Neuronal stem cell (in vitro differentiated cells): ENCODE results near the gene KREMEN1.
A peak's percentile ranks its signal among the peaks of the same experiment; 100 is the strongest.

Experiments used
- DNase-seq: peaks from one replicate; pipeline ENCODE4 v3.0.0-alpha.2; 2013; ENCODE audit warnings: low spot score
- H2AFZ ChIP-seq: one replicate; pipeline ENCODE4 v1.6.1; 2013; ENCODE audit warnings: mild to moderate bottlenecking, low read length, inconsistent platforms
- H2AK5ac ChIP-seq: 2 replicates; pipeline ENCODE4 v1.6.1; 2013; ENCODE audit warnings: low read depth, mild to moderate bottlenecking, inconsistent platforms, low read length, moderate library complexity, mixed read lengths
- H2BK120ac ChIP-seq: 2 replicates; pipeline ENCODE4 v1.6.1; 2013; ENCODE audit warnings: low read depth, mild to moderate bottlenecking, inconsistent platforms, low read length, moderate library complexity, mixed read lengths
- H2BK12ac ChIP-seq: one replicate; pipeline ENCODE4 v1.6.1; 2013; ENCODE audit warnings: low read length, inconsistent platforms
- H2BK15ac ChIP-seq: 2 replicates; pipeline ENCODE4 v1.6.1; 2013; ENCODE audit warnings: mild to moderate bottlenecking, low read length, inconsistent platforms, mixed read lengths
- H2BK5ac ChIP-seq: one replicate; pipeline ENCODE4 v1.6.1; 2013; ENCODE audit warnings: inconsistent platforms, mild to moderate bottlenecking, low read length, moderate library complexity
- H3K14ac ChIP-seq: one replicate; pipeline ENCODE4 v1.6.1; 2013; ENCODE audit warnings: low read length, inconsistent platforms
- H3K18ac ChIP-seq: 2 replicates; pipeline ENCODE4 v1.6.1; 2013; ENCODE audit warnings: low read length, inconsistent platforms
- H3K23ac ChIP-seq: 2 replicates; pipeline ENCODE4 v1.6.1; 2013; ENCODE audit warnings: low read depth, mild to moderate bottlenecking, mixed read lengths, low read length, inconsistent platforms; ENCODE audit not compliant: poor library complexity
- H3K27ac ChIP-seq: replicated peaks from 3 replicates; pipeline ENCODE4 v1.5.1; 2013; ENCODE audit warnings: low read length, inconsistent platforms
- H3K27me3 ChIP-seq, 3 experiments: 2 replicates each; pipeline ENCODE4 v1.6.1; 2013; ENCODE audit warnings: low read length in 3 of 3, mild to moderate bottlenecking in 2 of 3, inconsistent platforms in 1 of 3, low read depth in 1 of 3, mixed read lengths in 1 of 3, moderate library complexity in 1 of 3; ENCODE audit not compliant: control insufficient read depth in 3 of 3, insufficient read depth in 3 of 3
- H3K36me3 ChIP-seq, 2 donors: replicated peaks in 1 of 2; 2 replicates each; pipeline ENCODE4 v1.6.1; 2013; ENCODE audit warnings: low read length in 2 of 2; ENCODE audit not compliant: control insufficient read depth in 2 of 2, insufficient read depth in 2 of 2
- H3K4ac ChIP-seq: 2 replicates; pipeline ENCODE4 v1.6.1; 2013; ENCODE audit warnings: inconsistent platforms, mild to moderate bottlenecking, low read length, moderate library complexity
- H3K4me1 ChIP-seq, 2 donors: 1 replicate in 1 of 2; 2 replicates in 1 of 2; pipeline ENCODE4 v1.6.1; 2013; ENCODE audit warnings: low read length in 2 of 2, low read depth in 1 of 2; ENCODE audit not compliant: control insufficient read depth in 2 of 2, insufficient read depth in 1 of 2
- H3K4me2 ChIP-seq: one replicate; pipeline ENCODE4 v1.6.1; 2013; ENCODE audit warnings: mild to moderate bottlenecking, low read length, inconsistent platforms; ENCODE audit not compliant: insufficient read depth, poor library complexity, severe bottlenecking
- H3K4me3 ChIP-seq, 2 donors: 2 replicates each; pipeline ENCODE4 v1.5.1; 2013; ENCODE audit warnings: low read length in 2 of 2, mild to moderate bottlenecking in 2 of 2, inconsistent platforms in 1 of 2, moderate library complexity in 1 of 2
- H3K79me1 ChIP-seq: one replicate; pipeline ENCODE4 v1.6.1; 2013; ENCODE audit warnings: low read depth, mild to moderate bottlenecking, inconsistent platforms, low read length, moderate library complexity
- H3K9ac ChIP-seq: one replicate; pipeline ENCODE4 v1.6.1; 2013; ENCODE audit warnings: mild to moderate bottlenecking, low read depth, low read length, inconsistent platforms; ENCODE audit not compliant: poor library complexity
- H3K9me3 ChIP-seq, 2 donors: replicated peaks in 1 of 2; 2 replicates each; pipeline versions ENCODE3 to v1.6.1; 2013; ENCODE audit warnings: low read length in 2 of 2, mild to moderate bottlenecking in 2 of 2, inconsistent platforms in 1 of 2, low read depth in 1 of 2, mixed read lengths in 1 of 2, moderate library complexity in 1 of 2; ENCODE audit not compliant: control insufficient read depth in 2 of 2, insufficient read depth in 1 of 2
- H4K8ac ChIP-seq: one replicate; pipeline ENCODE4 v1.6.1; 2013; ENCODE audit warnings: low read depth, mild to moderate bottlenecking, inconsistent platforms, low read length, moderate library complexity
- H4K91ac ChIP-seq: one replicate; pipeline ENCODE4 v1.6.1; 2013; ENCODE audit warnings: low read length, low read depth, mild to moderate bottlenecking, inconsistent platforms; ENCODE audit not compliant: poor library complexity
- WGBS, 2 donors: extraction: QIAGEN DNeasy Blood & Tissue Kit; methylation state at CpG; one replicate each; pipeline ENCODE4 v1.1.7; 2013; ENCODE audit warnings: missing lambda C conversion rate in 2 of 2, mixed read lengths in 1 of 2; ENCODE audit not compliant: insufficient read length in 2 of 2, insufficient replicate concordance in 1 of 2; ENCODE audit errors: extremely low coverage in 2 of 2; 5-methylcytosine and 5-hydroxymethylcytosine counted together

KREMEN1 gene

DNA sequence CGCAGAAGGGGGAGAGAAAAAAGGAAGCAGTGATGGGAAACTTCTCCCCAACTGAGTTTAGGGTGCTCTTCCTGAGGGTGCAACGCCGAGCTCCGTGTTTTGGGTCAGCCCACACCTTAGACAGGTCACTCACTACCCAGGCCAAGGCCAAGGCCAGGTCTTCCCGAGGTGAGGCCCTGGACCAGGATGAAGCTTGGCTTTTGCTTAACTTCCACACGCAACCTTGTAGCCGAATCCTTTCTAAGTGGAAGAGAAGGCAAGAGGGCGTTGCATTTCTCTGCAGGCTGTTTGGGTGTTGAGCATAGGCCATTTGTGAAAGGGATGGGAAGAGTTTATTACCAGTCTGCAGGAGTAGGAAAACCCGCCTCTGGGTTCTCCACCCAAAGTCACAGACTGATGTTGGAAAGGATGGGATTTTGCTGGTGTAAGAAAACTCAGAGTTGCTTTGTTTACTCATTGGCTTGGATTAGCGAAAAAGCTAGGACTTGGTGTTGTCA is 1.5 kb downstream of the KREMEN1 start:
- no peak overlapping the region for H2BK15ac ChIP-seq
- H3K4me3 ChIP-seq: peak overlapping the region in 1 of 2 donors; percentile 87
- DNase-seq: no peak
- no peak overlapping the region for H2BK5ac ChIP-seq
- peaks cover 7 to 10% of the 10 kb centered on the region in 2 donors for H3K4me1 ChIP-seq
- no peak overlapping the region for H2AK5ac ChIP-seq
- no peak overlapping the region for H2BK120ac ChIP-seq
- no peak overlapping the region for H3K4ac ChIP-seq
- peak overlapping the region; percentile 80 for H2AFZ ChIP-seq
- no peak overlapping the region for H2BK12ac ChIP-seq
- peaks cover 0 to 24% of the 10 kb centered on the region in 2 donors for H3K36me3 ChIP-seq
- no peak overlapping the region for H3K27ac ChIP-seq
- no peak overlapping the region for H3K18ac ChIP-seq
- no peak overlapping the region for H3K23ac ChIP-seq
- WGBS, 2 donors: no CpG with 5 or more reads among the region's 10 CpGs
- peak overlapping the region; percentile 87 for H3K4me2 ChIP-seq
- peaks cover 0 to 54% (median 14%) of the 10 kb centered on the region in 3 experiments for H3K27me3 ChIP-seq
- no peak overlapping the region for H3K14ac ChIP-seq
- no peaks in the 10 kb centered on the region for H3K79me1 ChIP-seq
- no peaks in the 10 kb centered on the region for H3K9me3 ChIP-seq
- no peak overlapping the region for H4K91ac ChIP-seq
- H4K8ac ChIP-seq: no peak overlapping the region
- no peak overlapping the region for H3K9ac ChIP-seq

DNA sequence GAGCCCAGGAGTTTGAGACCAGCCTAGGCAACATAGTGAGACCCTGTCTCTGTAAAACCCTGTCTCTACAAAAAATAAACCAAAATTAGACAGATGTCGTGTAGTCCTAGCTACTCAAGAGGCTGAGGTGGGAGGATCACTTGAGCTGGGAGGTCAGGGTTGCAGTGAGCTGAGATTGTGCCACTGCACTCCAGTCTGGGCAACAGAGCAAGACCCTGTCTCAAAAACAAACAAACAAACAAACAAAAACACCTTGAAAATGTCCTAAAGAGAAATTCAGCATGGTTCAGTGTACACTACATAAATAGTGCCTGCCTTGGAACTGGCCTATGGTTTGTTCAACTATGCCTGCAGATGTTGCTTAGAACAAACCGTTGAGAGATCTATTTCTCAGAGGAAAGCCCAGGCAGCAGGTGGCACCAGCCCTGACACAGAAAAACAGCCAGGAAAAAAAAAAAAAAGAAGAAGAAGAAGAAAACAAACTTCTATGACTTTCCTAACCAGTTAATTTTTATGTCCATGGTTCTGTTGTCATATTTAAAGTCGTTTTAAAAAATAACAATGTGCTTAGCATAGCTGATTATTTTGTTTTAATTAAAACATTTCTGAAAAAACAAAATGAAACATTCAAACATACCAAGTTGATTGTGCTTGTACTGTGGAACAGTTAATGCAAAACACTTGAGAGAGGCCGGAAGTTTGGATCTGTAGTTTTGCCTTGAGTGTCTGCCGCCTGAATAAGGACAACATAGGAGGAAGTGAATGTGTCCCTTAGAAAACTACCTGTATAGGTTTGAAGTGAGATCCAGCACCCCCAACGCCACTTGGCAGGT is 5.4 kb downstream of the KREMEN1 start:
- Histone ChIP-seq H2BK12ac (no peak overlapping the region), H2AFZ (no peak overlapping the region), H3K4me2 (no peak overlapping the region), H3K4me1 (peaks cover 5 to 10% of the 10 kb centered on the region in 2 donors), H3K4ac (no peak overlapping the region), H3K79me1 (no peaks in the 10 kb centered on the region), H4K91ac (no peak overlapping the region), H3K4me3 (no peak overlapping the region), H2AK5ac (no peak overlapping the region), H3K27ac (no peak overlapping the region), H3K14ac (no peak overlapping the region), H2BK5ac (no peak overlapping the region), H3K36me3 (peaks cover 0 to 24% of the 10 kb centered on the region in 2 donors), H3K9ac (no peak overlapping the region), H2BK120ac (no peak overlapping the region), H3K9me3 (no peaks in the 10 kb centered on the region), H3K18ac (no peak overlapping the region), H3K27me3 (peaks cover 0 to 21% (median 8%) of the 10 kb centered on the region in 3 experiments), H3K23ac (no peak overlapping the region), H4K8ac (no peak overlapping the region), H2BK15ac (no peak overlapping the region)
- no peak for DNase-seq
- WGBS, 2 donors: no CpG with 5 or more reads among the region's 6 CpGs

DNA sequence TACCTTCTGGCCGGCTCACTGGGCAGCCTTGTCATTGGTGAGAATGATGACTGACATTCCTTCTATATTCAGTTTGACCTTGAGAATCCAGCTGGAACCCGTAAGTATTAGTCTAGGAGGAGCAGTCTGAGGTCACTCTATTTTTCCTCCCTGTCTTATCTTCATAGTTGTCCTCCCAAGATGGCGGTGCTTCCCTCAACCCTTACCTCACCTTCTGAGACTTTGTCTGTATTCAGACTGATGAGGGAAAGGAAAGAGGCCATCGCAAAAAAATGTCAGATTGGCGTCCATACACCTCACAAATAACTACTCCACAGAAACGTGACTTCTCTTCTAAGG is 6.0 kb downstream of the KREMEN1 start:
- peaks cover 0 to 24% of the 10 kb centered on the region in 2 donors for H3K36me3 ChIP-seq
- H3K4ac ChIP-seq: no peak overlapping the region
- H3K27me3 ChIP-seq: peaks cover 0 to 16% (median 3%) of the 10 kb centered on the region in 3 experiments
- no peak overlapping the region for H2BK12ac ChIP-seq
- no peak overlapping the region for H3K9ac ChIP-seq
- WGBS, 2 donors: no CpG with 5 or more reads among the region's 6 CpGs
- H3K27ac ChIP-seq: no peak overlapping the region
- H3K4me2 ChIP-seq: no peak overlapping the region
- H2BK15ac ChIP-seq: no peak overlapping the region
- no peak overlapping the region for H2BK120ac ChIP-seq
- H4K8ac ChIP-seq: no peak overlapping the region
- no peak overlapping the region for H2AFZ ChIP-seq
- H3K23ac ChIP-seq: no peak overlapping the region
- H2BK5ac ChIP-seq: no peak overlapping the region
- no peak overlapping the region for H3K18ac ChIP-seq
- no peak overlapping the region for H2AK5ac ChIP-seq
- no peak overlapping the region for H3K4me3 ChIP-seq
- H3K14ac ChIP-seq: no peak overlapping the region
- no peak overlapping the region for H4K91ac ChIP-seq
- no peak for DNase-seq
- peaks cover 5 to 10% of the 10 kb centered on the region in 2 donors for H3K4me1 ChIP-seq
- no peaks in the 10 kb centered on the region for H3K79me1 ChIP-seq
- no peaks in the 10 kb centered on the region for H3K9me3 ChIP-seq

DNA sequence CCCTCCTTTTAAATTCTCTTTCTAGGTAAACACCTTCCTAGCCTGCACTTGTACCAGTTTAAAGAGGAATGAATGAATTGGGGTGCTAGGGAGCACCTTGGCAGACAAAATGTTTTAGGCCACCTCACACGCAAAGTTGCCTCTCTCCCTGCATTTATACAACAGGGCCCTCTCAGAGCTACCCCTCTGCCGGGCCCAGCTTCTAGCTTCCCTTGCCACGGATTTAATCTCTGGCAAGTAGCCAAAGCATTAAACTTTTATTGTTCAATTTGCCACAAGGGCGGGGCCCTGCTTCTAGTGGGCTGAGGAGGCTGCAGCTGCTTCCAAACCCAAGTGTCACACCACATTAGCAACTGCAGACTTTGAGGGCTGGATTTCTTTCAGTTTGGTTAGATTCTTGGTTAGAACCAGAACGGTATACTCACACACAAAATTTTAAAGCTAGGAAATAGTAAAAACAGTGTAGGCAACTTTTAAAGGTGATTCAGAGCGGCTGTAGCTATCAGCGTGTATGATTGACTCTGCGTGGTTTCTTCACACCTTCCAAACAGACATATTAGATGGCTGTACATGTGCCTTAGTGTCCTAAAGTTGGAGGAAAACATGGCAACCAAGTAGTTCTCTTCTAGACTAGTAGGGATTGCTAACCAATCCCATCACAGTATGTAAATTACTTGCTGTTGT is 6.5 kb downstream of the KREMEN1 start:
- Histone ChIP-seq H2BK15ac (no peak overlapping the region), H4K8ac (no peak overlapping the region), H2AFZ (no peak overlapping the region), H3K4ac (no peak overlapping the region), H2BK120ac (no peak overlapping the region), H2BK5ac (no peak overlapping the region), H3K79me1 (no peaks in the 10 kb centered on the region), H3K4me2 (no peak overlapping the region), H3K4me3 (no peak overlapping the region), H3K4me1 (peaks cover 2 to 7% of the 10 kb centered on the region in 2 donors), H4K91ac (no peak overlapping the region), H3K9ac (no peak overlapping the region), H2AK5ac (no peak overlapping the region), H3K27me3 (peaks cover 0 to 10% (median 0%) of the 10 kb centered on the region in 3 experiments), H3K27ac (no peak overlapping the region), H3K14ac (no peak overlapping the region), H3K36me3 (peaks cover 0 to 24% of the 10 kb centered on the region in 2 donors), H3K23ac (no peak overlapping the region), H2BK12ac (no peak overlapping the region), H3K9me3 (no peaks in the 10 kb centered on the region), H3K18ac (no peak overlapping the region)
- no peak for DNase-seq
- no CpG with 5 or more reads among the region's 8 CpGs for WGBS, 2 donors
